ENCODE data around the gene BCCIP. TPM values are rescaled to one million over a fixed set of nuclear protein-coding genes. Genes with fewer than 3 reads are reported as not detected.

Gene BCCIP
- total RNA-seq, 2 experiments from 2014 or later = 59.1 to 96.2 TPM

DNA sequence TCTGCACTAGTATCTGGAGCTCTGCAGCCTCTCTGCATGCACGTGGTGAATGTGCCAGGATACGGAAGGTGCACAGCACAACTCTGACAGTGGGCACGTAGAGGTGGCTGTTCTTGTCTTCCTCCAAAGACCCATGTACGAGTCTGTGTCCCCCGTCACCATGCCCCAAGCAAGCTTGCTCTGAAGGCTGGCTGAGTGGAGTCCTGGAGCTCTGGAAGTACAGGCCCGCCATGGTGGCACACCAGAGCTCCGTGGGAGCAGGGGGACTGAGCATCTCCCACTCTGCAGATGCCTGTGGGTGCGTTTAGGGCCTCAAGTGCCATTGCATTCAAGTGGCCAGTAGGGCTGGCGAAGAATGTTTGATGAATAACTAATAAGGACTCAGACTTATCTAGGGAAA is 17.1 kb downstream of the BCCIP start:
- intact Hi-C loops (cut with micrococcal nuclease; ENCODE audit: unreplicated experiment) = no loop called here
- no peak overlapping the region for H3K4me3 ChIP-seq (ENCODE audit: low read depth, low read length, poor library complexity, severe bottlenecking)
- no peak overlapping the region for H3K4me2 ChIP-seq (ENCODE audit: low read length)
- no peaks in the 10 kb centered on the region for H3K9me3 ChIP-seq (ENCODE audit: low read length)
- H2AFZ ChIP-seq (ENCODE audit: low read length) = no peak overlapping the region
- CTCF ChIA-PET (ENCODE audit: unreplicated experiment) = interaction anchor here (0.6 kb wide), 1 partner anchor 374 kb away, joined by 3 read pairs; no protein-coding TSS in a partner anchor
- H3K9me2 ChIP-seq (ENCODE audit: insufficient read depth, low read length) = no peaks in the 10 kb centered on the region
- no peaks in the 10 kb centered on the region for H3K4me1 ChIP-seq (ENCODE audit: insufficient read depth, low read length, poor library complexity, severe bottlenecking)
- POLR2A ChIA-PET = no interaction called here
- H3K27ac ChIP-seq (ENCODE audit: low read depth, low read length, poor library complexity, severe bottlenecking) = no peak overlapping the region
- H3K79me2 ChIP-seq (ENCODE audit: insufficient read depth, low read depth, low read length) = no peaks in the 10 kb centered on the region
- peaks cover 73% of the 10 kb centered on the region for H3K36me3 ChIP-seq (ENCODE audit: insufficient read depth, low read length)
- DNase-seq (ENCODE audit: low spot score) = no peak
- no peaks in the 10 kb centered on the region for H4K20me1 ChIP-seq (ENCODE audit: insufficient read depth, low read length)
- no peak for TF ChIP-seq EZH2phosphoT487 (IDR thresholded peaks at IDR 0.05; ENCODE audit: borderline replicate concordance, low read depth, low read length)
- TF ChIP-seq CTCF (conservative IDR thresholded peaks at IDR 0.05; ENCODE audit: low read length) = no peak
- BruUV-seq (replicated peaks) = no TSS peak

GRCh38 chr10:125840955-125841354 is 17.6 kb downstream of the BCCIP start:
- Histone ChIP-seq H3K27ac (ENCODE audit: low read depth, low read length, poor library complexity, severe bottlenecking) (no peak overlapping the region), H3K9me2 (ENCODE audit: insufficient read depth, low read length) (no peaks in the 10 kb centered on the region), H2AFZ (ENCODE audit: low read length) (no peak overlapping the region), H3K9me3 (ENCODE audit: low read length) (no peaks in the 10 kb centered on the region), H4K20me1 (ENCODE audit: insufficient read depth, low read length) (no peaks in the 10 kb centered on the region), H3K4me2 (ENCODE audit: low read length) (no peak overlapping the region), H3K4me3 (ENCODE audit: low read depth, low read length, poor library complexity, severe bottlenecking) (no peak overlapping the region), H3K79me2 (ENCODE audit: insufficient read depth, low read depth, low read length) (no peaks in the 10 kb centered on the region), H3K36me3 (ENCODE audit: insufficient read depth, low read length) (peaks cover 67% of the 10 kb centered on the region), H3K4me1 (ENCODE audit: insufficient read depth, low read length, poor library complexity, severe bottlenecking) (no peaks in the 10 kb centered on the region)
- intact Hi-C loops (cut with micrococcal nuclease; ENCODE audit: unreplicated experiment) = no loop called here
- no peak for DNase-seq (ENCODE audit: low spot score)
- TF ChIP-seq EZH2phosphoT487 (IDR thresholded peaks at IDR 0.05; ENCODE audit: borderline replicate concordance, low read depth, low read length) (no peak), CTCF (conservative IDR thresholded peaks at IDR 0.05; ENCODE audit: low read length) (no peak)
- ChIA-PET POLR2A (no interaction called here), CTCF (ENCODE audit: unreplicated experiment) (no interaction called here)
- no TSS peak for BruUV-seq (replicated peaks)

DNA sequence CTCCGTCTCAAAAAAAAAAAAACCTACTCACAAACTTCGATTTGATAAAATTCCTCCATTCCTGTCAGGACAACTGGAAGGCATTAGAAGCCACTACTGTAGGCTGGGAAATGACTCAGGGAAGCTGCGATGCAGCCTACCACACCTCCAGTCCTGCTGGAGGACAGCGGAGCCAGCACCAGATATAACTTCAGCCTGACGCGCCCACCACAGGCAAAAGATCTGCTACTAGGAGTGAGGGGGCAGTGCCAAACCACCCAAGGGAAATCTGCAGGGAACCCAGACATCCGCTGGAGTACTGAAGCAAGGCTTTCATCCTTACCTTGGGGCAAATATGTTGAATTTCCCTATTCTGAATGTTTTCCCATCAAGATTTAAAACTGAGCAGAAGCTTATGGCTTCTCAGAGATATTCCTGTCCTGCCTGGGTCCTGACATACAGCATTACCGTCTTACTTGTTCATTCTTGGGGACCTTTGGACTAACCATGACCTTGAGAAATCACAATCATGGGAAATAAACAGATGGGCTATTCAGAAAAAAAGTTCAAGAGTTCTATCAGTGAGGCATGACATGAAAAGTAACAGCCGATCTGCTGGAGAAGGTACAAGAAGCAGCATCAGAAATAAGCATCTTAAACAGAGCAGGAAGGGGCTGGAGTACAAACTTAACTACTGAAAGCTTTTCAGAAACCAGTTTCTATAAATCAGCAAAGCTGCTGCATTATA is 20.4 kb downstream of the BCCIP start:
- CTCF ChIA-PET (ENCODE audit: unreplicated experiment) = no interaction called here
- no peak overlapping the region for H3K4me3 ChIP-seq (ENCODE audit: low read depth, low read length, poor library complexity, severe bottlenecking)
- no peak overlapping the region for H2AFZ ChIP-seq (ENCODE audit: low read length)
- peaks cover 39% of the 10 kb centered on the region for H3K36me3 ChIP-seq (ENCODE audit: insufficient read depth, low read length)
- no peak for DNase-seq (ENCODE audit: low spot score)
- no peaks in the 10 kb centered on the region for H3K9me3 ChIP-seq (ENCODE audit: low read length)
- no peak overlapping the region for H3K27ac ChIP-seq (ENCODE audit: low read depth, low read length, poor library complexity, severe bottlenecking)
- H3K4me2 ChIP-seq (ENCODE audit: low read length) = no peak overlapping the region
- intact Hi-C loops (cut with micrococcal nuclease; ENCODE audit: unreplicated experiment) = no loop called here
- H3K4me1 ChIP-seq (ENCODE audit: insufficient read depth, low read length, poor library complexity, severe bottlenecking) = no peaks in the 10 kb centered on the region
- H3K79me2 ChIP-seq (ENCODE audit: insufficient read depth, low read depth, low read length) = no peaks in the 10 kb centered on the region
- BruUV-seq (replicated peaks) = no TSS peak
- no peak for TF ChIP-seq CTCF (conservative IDR thresholded peaks at IDR 0.05; ENCODE audit: low read length)
- TF ChIP-seq EZH2phosphoT487 (IDR thresholded peaks at IDR 0.05; ENCODE audit: borderline replicate concordance, low read depth, low read length) = no peak
- no peaks in the 10 kb centered on the region for H3K9me2 ChIP-seq (ENCODE audit: insufficient read depth, low read length)
- H4K20me1 ChIP-seq (ENCODE audit: insufficient read depth, low read length) = no peaks in the 10 kb centered on the region
- POLR2A ChIA-PET = interaction anchor here (0.6 to 1.5 kb wide), 3 partner anchors 11 to 72 kb away, joined by 3 to 5 read pairs (median 3); no protein-coding TSS in a partner anchor
